Activated T-helper 1 cell treated with Interleukin-2 at 50 U/mL for 16 hours (primary cell): ENCODE data around the gene IL33.

ENCODE experiments used
- DNase-seq: peaks from one replicate; pipeline ENCODE4 v3.0.0-alpha.2; 2020; ENCODE audit warnings: low read depth

IL33 gene

GRCh38 chr9:6302417-6302816 is 86.8 kb downstream of the IL33 start:
- DNase-seq = no peak

- DNase-seq = no peak
Measured at GRCh38 chr9:6304232-6304631, 88.6 kb downstream of the IL33 start.

GRCh38 chr9:6305954-6306563 is 90.5 kb downstream of the IL33 start:
- no peak for DNase-seq
